Stomach (tissue), 4 donors: Measurements from ENCODE around the gene SMC1B.

Source experiments
- CTCF ChIP-seq, 7 experiments: fragments of 450-650 bp in 4 of 7; fragments of 200-600 bp in 3 of 7; sonication (generic) in 3 of 7; IDR thresholded peaks; one replicate each; pipeline ENCODE4 v1.5.1; 2016 to 2019; ENCODE audit warnings: antibody characterized with exemption in 7 of 7, control low read depth in 2 of 7, mild to moderate bottlenecking in 1 of 7
- EP300 ChIP-seq: sonication (generic); formaldehyde crosslinking; IDR thresholded peaks from one replicate; pipeline ENCODE4 v1.6.1; 2017; ENCODE audit warnings: antibody characterized with exemption
- POLR2A ChIP-seq, 4 donors: fragments of 450-650 bp; IDR thresholded peaks; one replicate each; pipeline ENCODE4 v1.6.1; 2016; ENCODE audit warnings: antibody characterized with exemption in 4 of 4, control low read depth in 2 of 4, mild to moderate bottlenecking in 1 of 4, moderate library complexity in 1 of 4
- POLR2AphosphoS5 ChIP-seq, 3 donors: sonication (generic); formaldehyde crosslinking; IDR thresholded peaks; one replicate each; pipeline ENCODE4 v1.6.1; 2016; ENCODE audit warnings: antibody characterized with exemption in 3 of 3

- TF ChIP-seq CTCF (IDR thresholded peaks at IDR 0.05) (no peak), POLR2A (IDR thresholded peaks at IDR 0.05) (no peak), POLR2AphosphoS5 (IDR thresholded peaks at IDR 0.05) (no peak), EP300 (no peak)
These were observed 73.1 kb downstream of the SMC1B start for GRCh38 chr22:45340323-45340722.
